HEK293T (cell line): ENCODE measurements around the gene CIART.

Experiments
- BHLHE40 ChIP-seq: fragments of 450-650 bp; IDR thresholded peaks from 2 replicates; pipeline ENCODE4 v1.6.1; 2016; ENCODE audit warnings: mild to moderate bottlenecking, moderate library complexity, borderline replicate concordance
- ELF4 ChIP-seq: fragments of 450-650 bp; IDR thresholded peaks from 2 replicates; pipeline ENCODE4 v1.6.1; 2017; ENCODE audit warnings: antibody characterized with exemption
- FOXK2 ChIP-seq: fragments of 450-650 bp; IDR thresholded peaks from 2 replicates; pipeline ENCODE4 v1.6.1; 2016; ENCODE audit warnings: mild to moderate bottlenecking
- HDGF ChIP-seq: fragments of 450-650 bp; IDR thresholded peaks from 2 replicates; pipeline ENCODE4 v1.6.1; 2017; ENCODE audit warnings: antibody characterized with exemption, borderline replicate concordance
- NFRKB ChIP-seq: fragments of 450-650 bp; IDR thresholded peaks from 2 replicates; pipeline ENCODE4 v1.6.1; 2016; ENCODE audit warnings: mild to moderate bottlenecking, moderate library complexity
- SP1 ChIP-seq: fragments of 450-650 bp; IDR thresholded peaks from 2 replicates; pipeline ENCODE4 v1.6.1; 2017
- TARDBP ChIP-seq: fragments of 450-650 bp; IDR thresholded peaks from 2 replicates; pipeline ENCODE4 v1.6.1; 2016
- TF ChIP-seq, protein P1 (sequence below): fragments of 450-650 bp; IDR thresholded peaks from 2 replicates; pipeline ENCODE4 v1.6.1; 2016

DNA sequence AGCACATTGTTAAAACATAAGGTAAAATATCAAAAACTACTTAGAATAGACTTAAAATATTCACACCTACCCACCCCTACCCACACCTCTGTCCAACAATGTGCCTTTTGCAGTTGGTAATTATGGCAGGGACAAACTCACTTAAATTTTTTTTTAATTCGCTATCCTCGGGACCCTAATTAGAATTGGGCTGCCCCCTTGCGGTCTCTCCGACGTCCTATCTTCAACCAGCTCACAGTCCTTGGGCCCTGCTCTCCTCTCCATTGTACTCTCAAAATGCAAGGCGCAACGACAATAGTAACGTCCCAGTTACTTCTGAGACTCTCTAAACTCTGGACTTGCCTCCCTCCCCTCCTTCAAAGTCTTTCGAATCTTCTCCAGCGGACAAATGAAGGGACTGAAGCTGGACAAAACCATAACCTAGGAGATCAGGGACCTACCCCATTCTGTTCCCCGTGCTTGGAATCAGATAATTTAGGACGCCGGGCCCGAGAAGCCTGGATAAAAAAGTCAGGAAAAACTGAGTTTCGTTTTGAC, 1.1 kb upstream of the CIART start:
- TF ChIP-seq FOXK2 (no peak), SP1 (no peak), NFRKB (no peak), HDGF (no peak), BHLHE40 (no peak), ELF4 (no peak), TARDBP (no peak)
- TF ChIP-seq, protein P1, sequence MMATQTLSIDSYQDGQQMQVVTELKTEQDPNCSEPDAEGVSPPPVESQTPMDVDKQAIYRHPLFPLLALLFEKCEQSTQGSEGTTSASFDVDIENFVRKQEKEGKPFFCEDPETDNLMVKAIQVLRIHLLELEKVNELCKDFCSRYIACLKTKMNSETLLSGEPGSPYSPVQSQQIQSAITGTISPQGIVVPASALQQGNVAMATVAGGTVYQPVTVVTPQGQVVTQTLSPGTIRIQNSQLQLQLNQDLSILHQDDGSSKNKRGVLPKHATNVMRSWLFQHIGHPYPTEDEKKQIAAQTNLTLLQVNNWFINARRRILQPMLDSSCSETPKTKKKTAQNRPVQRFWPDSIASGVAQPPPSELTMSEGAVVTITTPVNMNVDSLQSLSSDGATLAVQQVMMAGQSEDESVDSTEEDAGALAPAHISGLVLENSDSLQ: no peak
